Testis (tissue), 3 donors: Measurements from ENCODE around the gene BICC1. TPM values are rescaled to one million over a fixed set of nuclear protein-coding genes. Genes with fewer than 3 reads are reported as not detected.

ENCODE experiments used
- DNase-seq: peaks from one replicate; pipeline ENCODE4 v3.0.0-alpha.2; 2019
- H3K27ac ChIP-seq, 2 donors: fragments of 200-600 bp; sonication (generic); one replicate each; pipeline ENCODE4 v1.5.1; 2019
- H3K27me3 ChIP-seq: fragments of 200-600 bp; sonication (generic); one replicate; pipeline ENCODE4 v1.5.1; 2019
- H3K36me3 ChIP-seq: fragments of 200-600 bp; sonication (generic); one replicate; pipeline ENCODE4 v1.5.1; 2017; ENCODE audit warnings: low read depth; ENCODE audit errors: missing control alignments
- H3K4me1 ChIP-seq: fragments of 200-600 bp; sonication (generic); one replicate; pipeline ENCODE4 v1.5.1; 2019
- H3K4me3 ChIP-seq, 2 donors: fragments of 200-600 bp; sonication (generic); one replicate each; pipeline ENCODE4 v1.5.1; 2017 to 2019
- H3K9me3 ChIP-seq: fragments of 200-600 bp; sonication (generic); one replicate; pipeline ENCODE4 v1.5.1; 2017
- POLR2A ChIP-seq: fragments of 450-650 bp; IDR thresholded peaks from one replicate; pipeline ENCODE4 v1.6.1; 2017; ENCODE audit warnings: antibody characterized with exemption, mild to moderate bottlenecking, moderate library complexity
- WGBS, 2 donors: methylation state at CpG; one replicate each; pipeline ENCODE4 v1.1.5; 2018; 5-methylcytosine and 5-hydroxymethylcytosine counted together
- intact Hi-C: fragments of 100-400 bp; cut with DNase I; formaldehyde crosslinking; loops from one replicate; pipeline ENCODE4 v1.15.1; 2023; ENCODE audit warnings: low total_unique reads
- polyA plus RNA-seq: library from polyadenylated mRNA; stranded (reverse); fragments of 350-450 nt; fragmentation: Illumina TruSeq; extraction: RNeasy Lipid Tissue Mini Kit (QIAGEN cat#74804); gene quantifications from one replicate; pipeline ENCODE4 v1.2.3, GENCODE V29; 2014; ENCODE audit warnings: low read depth, low replicate concordance; ENCODE audit not compliant: insufficient read depth
- total RNA-seq, 2 donors: library from RNA; depleted of rRNA; stranded (reverse); fragments of >200 nt; gene quantifications; one replicate each; pipeline ENCODE4 v1.2.3, GENCODE V29; 2016
- TF ChIP-seq, protein P1 (sequence below), 3 experiments: fragments of 450-650 bp in 2 of 3; fragments of 200-600 bp in 1 of 3; sonication (generic) in 1 of 3; IDR thresholded peaks; one replicate each; pipeline ENCODE4 v1.5.1; 2016 to 2019; ENCODE audit warnings: antibody characterized with exemption in 3 of 3, mild to moderate bottlenecking in 2 of 3, moderate library complexity in 1 of 3

BICC1 gene
- total and polyA plus RNA-seq, 3 donors from 2014 or later: 8.7 to 14.1 (median 10.0) TPM

DNA sequence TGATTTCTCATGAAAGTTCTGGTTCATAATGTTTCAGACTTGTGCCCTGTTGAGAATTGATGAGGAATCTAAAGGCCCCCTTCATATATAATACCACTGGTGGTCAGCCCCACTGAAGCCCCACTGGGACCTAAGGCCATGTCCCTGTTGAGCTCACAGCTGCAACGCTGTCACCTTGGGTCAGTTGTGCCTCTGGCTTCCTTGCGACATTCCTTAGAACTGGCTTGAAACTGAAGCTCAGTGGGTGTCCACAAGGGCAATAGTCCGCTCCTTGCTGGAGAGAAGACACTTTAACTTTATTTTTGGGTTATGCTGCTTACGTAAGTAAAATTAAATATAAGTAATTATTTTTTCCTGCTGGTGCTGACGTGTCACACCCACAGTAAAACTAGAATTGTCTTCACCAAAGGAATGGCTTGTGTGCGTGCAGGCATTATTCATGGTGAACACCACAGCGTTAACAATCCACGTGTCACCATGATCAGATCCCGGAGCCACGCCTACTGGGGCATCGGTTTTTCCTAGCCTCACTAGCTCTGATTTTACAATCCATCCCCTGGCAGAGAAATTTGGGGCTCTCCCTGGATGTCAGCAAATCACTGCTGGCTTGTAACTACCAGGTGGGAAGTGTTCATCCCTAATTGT, 66.5 kb downstream of the BICC1 start:
- Histone ChIP-seq H3K27ac (no peak overlapping the region), H3K9me3 (no peaks in the 10 kb centered on the region), H3K4me1 (peaks cover 7% of the 10 kb centered on the region), H3K36me3 (no peaks in the 10 kb centered on the region), H3K4me3 (no peak overlapping the region), H3K27me3 (no peaks in the 10 kb centered on the region)
- 56 to 82% methylated on average over 11 of the region's 11 CpGs for WGBS, 2 donors
- TF ChIP-seq, protein P1, sequence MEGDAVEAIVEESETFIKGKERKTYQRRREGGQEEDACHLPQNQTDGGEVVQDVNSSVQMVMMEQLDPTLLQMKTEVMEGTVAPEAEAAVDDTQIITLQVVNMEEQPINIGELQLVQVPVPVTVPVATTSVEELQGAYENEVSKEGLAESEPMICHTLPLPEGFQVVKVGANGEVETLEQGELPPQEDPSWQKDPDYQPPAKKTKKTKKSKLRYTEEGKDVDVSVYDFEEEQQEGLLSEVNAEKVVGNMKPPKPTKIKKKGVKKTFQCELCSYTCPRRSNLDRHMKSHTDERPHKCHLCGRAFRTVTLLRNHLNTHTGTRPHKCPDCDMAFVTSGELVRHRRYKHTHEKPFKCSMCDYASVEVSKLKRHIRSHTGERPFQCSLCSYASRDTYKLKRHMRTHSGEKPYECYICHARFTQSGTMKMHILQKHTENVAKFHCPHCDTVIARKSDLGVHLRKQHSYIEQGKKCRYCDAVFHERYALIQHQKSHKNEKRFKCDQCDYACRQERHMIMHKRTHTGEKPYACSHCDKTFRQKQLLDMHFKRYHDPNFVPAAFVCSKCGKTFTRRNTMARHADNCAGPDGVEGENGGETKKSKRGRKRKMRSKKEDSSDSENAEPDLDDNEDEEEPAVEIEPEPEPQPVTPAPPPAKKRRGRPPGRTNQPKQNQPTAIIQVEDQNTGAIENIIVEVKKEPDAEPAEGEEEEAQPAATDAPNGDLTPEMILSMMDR (IDR thresholded peaks at IDR 0.05): no peak
- no peak for TF ChIP-seq POLR2A
- no peak for DNase-seq
- intact Hi-C loops: no loop called here

DNA sequence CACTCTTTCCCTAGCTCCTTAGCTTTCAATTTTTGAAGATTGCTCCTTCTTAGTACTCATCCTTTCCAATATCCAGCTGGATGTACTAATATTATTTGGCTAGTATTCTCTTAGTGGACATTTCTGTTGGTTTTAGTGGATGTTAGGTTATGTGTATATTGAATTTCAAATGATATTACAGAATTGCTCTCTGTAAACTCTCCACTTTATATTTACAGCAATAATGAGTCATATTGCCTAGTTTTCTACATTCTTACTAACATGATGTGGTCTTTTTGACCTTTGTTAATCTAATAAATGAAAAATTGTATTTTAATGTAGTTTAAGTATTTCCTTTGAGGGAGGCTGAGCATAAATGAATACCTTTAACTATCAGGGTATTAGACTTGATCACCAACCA, 69.4 kb downstream of the BICC1 start:
- DNase-seq: no peak
- H3K27ac ChIP-seq: no peak overlapping the region
- intact Hi-C loops: no loop called here

DNA sequence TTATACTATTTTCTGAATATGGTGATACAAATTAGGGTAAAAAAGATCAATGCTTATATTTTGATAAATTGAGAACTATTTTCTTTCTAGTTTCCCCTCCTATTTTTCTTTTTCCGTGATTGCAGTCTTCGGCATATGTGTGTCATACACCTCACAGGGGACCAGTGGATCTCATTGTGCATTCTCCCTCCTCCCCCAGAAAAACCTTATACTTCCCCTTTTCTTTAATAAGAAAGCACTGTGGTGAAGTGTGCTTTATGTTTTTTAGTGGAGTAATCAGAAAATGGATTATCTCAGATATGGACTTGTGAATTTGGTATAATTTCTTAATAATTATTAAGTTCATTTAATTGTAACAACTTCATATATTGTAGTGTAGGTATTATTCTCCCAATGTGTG, 72.8 kb downstream of the BICC1 start:
- intact Hi-C loops: no loop called here
- Histone ChIP-seq H3K27ac (no peak overlapping the region), H3K36me3 (no peaks in the 10 kb centered on the region), H3K4me3 (no peak overlapping the region), H3K4me1 (no peaks in the 10 kb centered on the region), H3K27me3 (no peaks in the 10 kb centered on the region), H3K9me3 (no peaks in the 10 kb centered on the region)
- WGBS, 2 donors: 85 to 86% methylated on average over 2 of the region's 2 CpGs
- no peak for DNase-seq
- TF ChIP-seq, protein P1 (IDR thresholded peaks at IDR 0.05): no peak
- TF ChIP-seq POLR2A: no peak

More for the DNA sequence above, 69.4 kb downstream of the BICC1 start:
- H3K4me3 ChIP-seq: no peak overlapping the region
- TF ChIP-seq POLR2A: no peak
- TF ChIP-seq, protein P1 (IDR thresholded peaks at IDR 0.05): no peak
- H3K27me3 ChIP-seq: no peaks in the 10 kb centered on the region
- no peaks in the 10 kb centered on the region for H3K36me3 ChIP-seq
- H3K4me1 ChIP-seq: peaks cover 2% of the 10 kb centered on the region
- H3K9me3 ChIP-seq: no peaks in the 10 kb centered on the region

DNA sequence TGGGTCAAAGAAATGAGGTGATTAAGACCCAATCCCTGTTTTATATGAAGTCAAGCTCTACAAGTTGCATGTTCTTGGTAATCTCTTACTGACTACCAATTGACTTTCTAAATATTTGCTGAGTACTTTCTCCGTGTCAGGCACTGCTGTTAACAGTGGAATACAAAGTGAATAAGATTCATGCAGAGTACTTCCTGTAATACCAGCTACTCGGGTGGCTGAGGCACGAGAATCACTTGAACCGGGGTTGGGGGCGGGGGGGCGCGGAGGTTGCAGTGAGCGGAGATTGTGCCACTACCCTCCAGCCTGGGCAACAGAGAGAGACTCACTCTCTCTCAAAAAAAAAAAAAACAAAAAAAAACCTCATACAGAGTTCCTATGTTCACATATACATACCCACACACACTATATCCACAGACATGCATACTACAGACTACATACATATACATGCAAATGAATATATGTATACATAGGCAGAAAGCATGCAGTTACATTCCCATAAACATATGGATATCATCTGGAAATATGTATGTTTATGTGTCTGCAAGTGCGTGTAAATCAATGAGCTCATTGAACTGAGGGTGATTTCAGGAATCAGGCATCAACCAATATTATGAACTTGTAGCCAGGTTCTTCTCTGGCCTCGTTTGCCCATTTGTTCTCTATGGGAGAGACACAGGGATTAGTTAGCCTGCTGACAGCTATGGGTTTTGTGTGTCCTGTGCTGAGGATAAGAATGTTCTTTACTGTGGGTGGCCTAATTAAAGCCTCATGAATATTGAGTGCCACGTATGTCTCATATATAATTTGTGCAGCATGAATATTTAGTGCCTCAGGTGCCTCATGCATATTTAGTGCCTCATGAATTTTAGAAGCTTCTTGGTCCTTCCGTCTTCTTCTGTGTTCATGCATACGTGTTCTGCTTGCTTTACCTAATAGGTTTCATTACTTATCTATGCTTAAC, 73.9 kb downstream of the BICC1 start:
- Histone ChIP-seq H3K4me1 (no peaks in the 10 kb centered on the region), H3K36me3 (no peaks in the 10 kb centered on the region), H3K27ac (no peak overlapping the region), H3K27me3 (no peaks in the 10 kb centered on the region), H3K4me3 (no peak overlapping the region), H3K9me3 (no peaks in the 10 kb centered on the region)
- no peak for DNase-seq
- intact Hi-C loops: no loop called here
- 84 to 86% methylated on average over 13 of the region's 13 CpGs for WGBS, 2 donors
- no peak for TF ChIP-seq POLR2A
- TF ChIP-seq, protein P1 (IDR thresholded peaks at IDR 0.05): no peak
